ENCODE results near the gene IGFBP7. TPM values are rescaled to one million over a fixed set of nuclear protein-coding genes. Genes with fewer than 3 reads are reported as not detected.
"Not testable (repeated sequence)": the region's sequence is repeated elsewhere in the genome, so short reads cannot be mapped to it uniquely, and the experiment has no call there.

Gene IGFBP7
- total RNA-seq, 2 donors from 2014 or later: 1.1 TPM; not detected in 1

DNA sequence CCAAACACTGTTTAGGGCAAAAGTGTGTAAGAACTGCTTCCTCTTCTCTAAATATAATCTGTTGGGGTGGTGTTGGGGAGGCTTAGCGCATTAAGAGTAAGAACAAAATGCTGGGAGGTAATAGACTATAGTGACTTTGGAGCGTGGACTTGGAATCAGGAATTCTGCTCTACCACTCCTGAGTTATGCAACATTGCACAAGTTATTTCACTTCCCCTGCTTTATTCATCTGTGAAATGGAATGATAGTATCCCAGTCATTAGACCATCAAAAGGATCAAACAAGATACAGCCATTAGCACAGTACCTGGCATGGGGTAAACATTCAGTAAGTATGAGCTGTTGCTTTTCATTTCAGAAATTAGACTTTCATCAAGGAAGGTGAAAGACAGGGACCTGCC is 58.7 kb downstream of the IGFBP7 start:
- Mint-ChIP-seq H3K27ac (no peak overlapping the region), H3K9me3 (peaks cover 4% of the 10 kb centered on the region), H3K27me3 (ENCODE audit: insufficient read depth) (peaks cover 3% of the 10 kb centered on the region), H3K36me3 (ENCODE audit: low read depth) (no peaks in the 10 kb centered on the region), H3K4me1 (peaks cover 7% of the 10 kb centered on the region), H3K4me3 (no peak overlapping the region)
- Histone ChIP-seq H3K27me3 (ENCODE audit: control insufficient read depth, insufficient read depth, low read length, poor library complexity, severe bottlenecking) (no peaks in the 10 kb centered on the region), H3K4me3 (ENCODE audit: low read length) (no peak overlapping the region), H3K4me1 (ENCODE audit: control insufficient read depth, insufficient read depth, low read length) (no peaks in the 10 kb centered on the region), H3K9ac (ENCODE audit: extremely low read depth, low read length, poor library complexity, severe bottlenecking) (no peak overlapping the region), H3K27ac (ENCODE audit: low read depth, low read length) (no peak overlapping the region), H3K36me3 (ENCODE audit: control insufficient read depth, insufficient read depth, low read length) (no peaks in the 10 kb centered on the region), H3K9me3 (ENCODE audit: control insufficient read depth, low read length) (no peaks in the 10 kb centered on the region)
- TF ChIP-seq, protein P1, sequence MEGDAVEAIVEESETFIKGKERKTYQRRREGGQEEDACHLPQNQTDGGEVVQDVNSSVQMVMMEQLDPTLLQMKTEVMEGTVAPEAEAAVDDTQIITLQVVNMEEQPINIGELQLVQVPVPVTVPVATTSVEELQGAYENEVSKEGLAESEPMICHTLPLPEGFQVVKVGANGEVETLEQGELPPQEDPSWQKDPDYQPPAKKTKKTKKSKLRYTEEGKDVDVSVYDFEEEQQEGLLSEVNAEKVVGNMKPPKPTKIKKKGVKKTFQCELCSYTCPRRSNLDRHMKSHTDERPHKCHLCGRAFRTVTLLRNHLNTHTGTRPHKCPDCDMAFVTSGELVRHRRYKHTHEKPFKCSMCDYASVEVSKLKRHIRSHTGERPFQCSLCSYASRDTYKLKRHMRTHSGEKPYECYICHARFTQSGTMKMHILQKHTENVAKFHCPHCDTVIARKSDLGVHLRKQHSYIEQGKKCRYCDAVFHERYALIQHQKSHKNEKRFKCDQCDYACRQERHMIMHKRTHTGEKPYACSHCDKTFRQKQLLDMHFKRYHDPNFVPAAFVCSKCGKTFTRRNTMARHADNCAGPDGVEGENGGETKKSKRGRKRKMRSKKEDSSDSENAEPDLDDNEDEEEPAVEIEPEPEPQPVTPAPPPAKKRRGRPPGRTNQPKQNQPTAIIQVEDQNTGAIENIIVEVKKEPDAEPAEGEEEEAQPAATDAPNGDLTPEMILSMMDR (conservative IDR thresholded peaks at IDR 0.05): no peak
- 89% methylated on average over 2 of the region's 2 CpGs; no CpG with 5 or more reads in 1 of the 2 experiments for WGBS, 2 experiments (ENCODE audit: insufficient coverage in 1 of 2, insufficient read length in 1 of 2)
- DNase-seq: no peak

DNA sequence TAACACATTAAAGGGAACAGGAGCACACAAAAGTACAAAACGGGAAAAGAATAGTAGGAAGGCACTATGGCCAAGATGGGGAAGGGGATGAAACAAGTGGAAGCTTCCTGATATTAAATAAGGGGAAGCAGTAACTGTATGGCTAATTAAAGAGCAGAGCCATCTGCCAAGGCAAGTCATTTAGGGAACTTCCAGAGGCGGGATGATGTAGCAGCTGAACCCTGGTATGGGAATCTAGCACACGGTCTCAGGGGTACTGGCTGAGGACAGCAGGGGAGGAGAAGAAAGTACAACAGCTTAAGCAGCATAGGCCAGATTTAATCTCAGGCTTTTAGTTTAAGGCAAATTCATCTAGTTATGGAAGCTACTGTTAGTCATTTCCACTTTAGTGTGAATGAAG is 59.1 kb downstream of the IGFBP7 start:
- TF ChIP-seq, protein P1 (conservative IDR thresholded peaks at IDR 0.05): no peak
- peaks cover 3% of the 10 kb centered on the region for H3K27me3 Mint-ChIP-seq (ENCODE audit: insufficient read depth)
- H3K36me3 ChIP-seq (ENCODE audit: control insufficient read depth, insufficient read depth, low read length): no peaks in the 10 kb centered on the region
- no peaks in the 10 kb centered on the region for H3K36me3 Mint-ChIP-seq (ENCODE audit: low read depth)
- DNase-seq: no peak
- no peak overlapping the region for H3K9ac ChIP-seq (ENCODE audit: extremely low read depth, low read length, poor library complexity, severe bottlenecking)
- WGBS, 2 experiments (ENCODE audit: insufficient coverage in 1 of 2, insufficient read length in 1 of 2): 93 to 96% methylated on average over 3 of the region's 3 CpGs
- peaks cover 2% of the 10 kb centered on the region for H3K4me1 Mint-ChIP-seq
- H3K4me3 ChIP-seq (ENCODE audit: low read length): no peak overlapping the region
- H3K4me1 ChIP-seq (ENCODE audit: control insufficient read depth, insufficient read depth, low read length): no peaks in the 10 kb centered on the region
- peaks cover 4% of the 10 kb centered on the region for H3K9me3 Mint-ChIP-seq
- H3K27me3 ChIP-seq (ENCODE audit: control insufficient read depth, insufficient read depth, low read length, poor library complexity, severe bottlenecking): no peaks in the 10 kb centered on the region
- no peak overlapping the region for H3K4me3 Mint-ChIP-seq
- H3K27ac ChIP-seq (ENCODE audit: low read depth, low read length): no peak overlapping the region
- H3K27ac Mint-ChIP-seq: no peak overlapping the region
- no peaks in the 10 kb centered on the region for H3K9me3 ChIP-seq (ENCODE audit: control insufficient read depth, low read length)

DNA sequence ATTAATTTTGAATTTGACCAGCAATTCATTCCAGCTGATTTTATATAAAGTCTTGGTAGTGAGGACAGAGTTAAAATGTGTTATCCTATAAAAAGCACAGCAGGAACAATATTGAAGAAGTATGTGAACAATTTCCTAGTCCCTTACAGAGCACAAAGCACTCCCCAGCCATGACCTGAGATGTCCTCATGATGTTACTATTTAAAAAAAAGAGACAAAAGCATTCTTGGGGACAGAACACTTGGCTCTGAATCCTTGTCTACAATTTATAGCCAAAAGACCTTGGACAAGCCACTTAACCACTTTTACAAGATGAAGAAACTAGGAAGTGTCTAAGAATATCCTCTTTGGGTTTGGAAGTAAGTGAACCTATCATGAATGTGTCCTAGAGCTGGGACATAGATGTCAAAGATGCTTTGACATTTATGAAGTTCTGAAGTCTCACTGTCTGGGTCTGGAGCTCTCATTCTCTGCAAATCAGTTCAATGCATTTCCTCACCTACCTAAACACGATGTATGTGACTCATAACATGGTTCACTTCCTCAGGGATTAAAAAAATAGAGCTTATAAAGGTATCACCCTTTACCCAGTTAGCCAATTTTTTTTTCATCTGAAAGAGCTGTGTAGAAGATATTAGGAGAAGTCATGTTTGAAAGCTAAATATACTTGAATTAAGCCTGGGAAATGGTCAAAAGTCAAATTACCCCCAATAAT is 61.4 kb downstream of the IGFBP7 start:
- H3K4me1 ChIP-seq (ENCODE audit: control insufficient read depth, insufficient read depth, low read length): no peaks in the 10 kb centered on the region
- H3K36me3 Mint-ChIP-seq (ENCODE audit: low read depth): no peaks in the 10 kb centered on the region
- TF ChIP-seq, protein P1 (conservative IDR thresholded peaks at IDR 0.05): no peak
- H3K4me3 Mint-ChIP-seq: no peak overlapping the region
- no peak overlapping the region for H3K27ac Mint-ChIP-seq
- no peaks in the 10 kb centered on the region for H3K9me3 ChIP-seq (ENCODE audit: control insufficient read depth, low read length)
- H3K4me3 ChIP-seq (ENCODE audit: low read length): no peak overlapping the region
- no peak overlapping the region for H3K9ac ChIP-seq (ENCODE audit: extremely low read depth, low read length, poor library complexity, severe bottlenecking)
- no peak overlapping the region for H3K27ac ChIP-seq (ENCODE audit: low read depth, low read length)
- H3K9me3 Mint-ChIP-seq: peaks cover 4% of the 10 kb centered on the region
- H3K36me3 ChIP-seq (ENCODE audit: control insufficient read depth, insufficient read depth, low read length): no peaks in the 10 kb centered on the region
- no peaks in the 10 kb centered on the region for H3K27me3 Mint-ChIP-seq (ENCODE audit: insufficient read depth)
- no peak for DNase-seq
- H3K4me1 Mint-ChIP-seq: no peaks in the 10 kb centered on the region
- H3K27me3 ChIP-seq (ENCODE audit: control insufficient read depth, insufficient read depth, low read length, poor library complexity, severe bottlenecking): no peaks in the 10 kb centered on the region
- WGBS, 2 experiments (ENCODE audit: insufficient coverage in 1 of 2, insufficient read length in 1 of 2): 0% methylated on average over 1 of the region's 1 CpG; no CpG with 5 or more reads in 1 of the 2 experiments

DNA sequence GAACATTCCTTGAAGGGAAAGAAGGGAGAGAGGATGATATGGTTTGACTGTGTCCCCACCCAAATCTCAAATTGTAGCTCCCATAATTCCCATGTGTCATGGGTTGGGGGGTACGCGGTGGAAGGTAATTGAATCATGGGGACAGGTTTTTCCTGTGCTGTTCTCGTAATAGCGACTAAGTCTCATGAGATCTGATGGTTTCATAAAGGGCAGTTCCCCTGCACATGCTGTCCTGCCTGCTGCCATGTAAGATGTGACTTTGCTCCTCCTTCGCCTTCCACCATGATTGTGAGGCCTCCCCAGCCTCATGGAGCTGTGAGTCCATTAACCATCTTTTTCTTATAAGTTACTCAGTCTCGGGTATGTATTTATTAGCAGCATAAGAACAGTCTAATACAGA is 63.1 kb downstream of the IGFBP7 start:
- H3K27ac Mint-ChIP-seq; H3K27ac ChIP-seq (ENCODE audit: low read depth, low read length); H3K27me3 ChIP-seq (ENCODE audit: control insufficient read depth, insufficient read depth, low read length, poor library complexity, severe bottlenecking); H3K9ac ChIP-seq (ENCODE audit: extremely low read depth, low read length, poor library complexity, severe bottlenecking); H3K4me3 Mint-ChIP-seq; H3K9me3 Mint-ChIP-seq; H3K4me1 Mint-ChIP-seq; H3K36me3 Mint-ChIP-seq (ENCODE audit: low read depth); H3K9me3 ChIP-seq (ENCODE audit: control insufficient read depth, low read length); DNase-seq; H3K36me3 ChIP-seq (ENCODE audit: control insufficient read depth, insufficient read depth, low read length); H3K4me1 ChIP-seq (ENCODE audit: control insufficient read depth, insufficient read depth, low read length); H3K27me3 Mint-ChIP-seq (ENCODE audit: insufficient read depth); H3K4me3 ChIP-seq (ENCODE audit: low read length): not testable (repeated sequence)
- WGBS, 2 experiments (ENCODE audit: insufficient coverage in 1 of 2, insufficient read length in 1 of 2): 89 to 100% methylated on average over 5 to 6 of the region's 6 CpGs
